ENCODE results near the gene LRRN2. TPM values are rescaled to one million over a fixed set of nuclear protein-coding genes. Genes with fewer than 3 reads are reported as not detected.
"Not testable (repeated sequence)": the region's sequence is repeated elsewhere in the genome, so short reads cannot be mapped to it uniquely, and the experiment has no call there.

Gene LRRN2
- 2.3 TPM for total RNA-seq
- long read RNA-seq, full-length matches to known transcripts, result 3 of 3 reads
- long read RNA-seq, partial matches to known transcripts, result 0 of 3 reads
- long read RNA-seq, other reads (novel, unspliced or antisense), result 0 of 3 reads

DNA sequence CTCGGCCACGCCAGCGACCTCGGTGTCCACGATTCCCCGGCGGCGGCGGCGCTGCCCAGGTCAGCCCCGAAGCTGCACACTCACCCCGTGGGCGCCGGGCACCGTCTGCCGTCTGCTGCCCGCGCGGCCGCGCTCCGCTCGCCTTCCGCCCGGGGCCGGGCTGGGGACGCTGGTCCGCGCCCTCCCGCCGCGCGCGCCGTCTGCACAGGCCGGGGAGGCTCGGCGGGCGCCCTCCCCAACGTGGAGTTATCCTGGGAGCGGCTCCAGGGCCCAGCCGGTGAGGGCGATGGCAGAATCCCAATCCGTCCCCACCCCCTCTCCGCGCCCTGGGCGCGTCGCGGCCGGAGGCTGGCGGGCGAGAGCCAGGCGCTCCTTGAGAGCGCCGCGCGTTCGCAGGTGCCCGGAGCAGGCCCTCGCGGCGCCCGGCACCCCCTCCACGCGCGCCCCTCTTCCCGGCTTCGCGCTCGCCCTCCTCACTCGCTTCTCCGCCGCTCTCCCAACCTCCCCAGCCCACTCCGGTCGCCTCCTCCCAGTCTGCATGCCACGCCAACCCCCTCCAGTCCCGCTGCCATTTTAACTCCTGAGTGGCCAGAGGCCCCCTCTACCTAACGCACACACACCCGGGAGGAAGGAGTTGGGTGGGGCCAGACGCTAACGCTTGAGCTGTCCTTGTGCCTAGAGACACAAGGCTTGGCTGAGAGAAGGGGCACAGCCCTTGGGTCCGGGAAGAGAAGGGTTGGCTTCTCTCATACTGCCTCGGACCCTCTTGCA lies at the start of gene LRRN2:
Gene LRRN2 (minus strand): TSS at position 503 of the 771 bp plus-strand sequence. CDS start 65,746 bp downstream, outside the sequence.
- intact Hi-C loops (cut with micrococcal nuclease), result no loop called here
- DNase-seq (peak; percentile 50), ATAC-seq (peak; percentile 71)

DNA sequence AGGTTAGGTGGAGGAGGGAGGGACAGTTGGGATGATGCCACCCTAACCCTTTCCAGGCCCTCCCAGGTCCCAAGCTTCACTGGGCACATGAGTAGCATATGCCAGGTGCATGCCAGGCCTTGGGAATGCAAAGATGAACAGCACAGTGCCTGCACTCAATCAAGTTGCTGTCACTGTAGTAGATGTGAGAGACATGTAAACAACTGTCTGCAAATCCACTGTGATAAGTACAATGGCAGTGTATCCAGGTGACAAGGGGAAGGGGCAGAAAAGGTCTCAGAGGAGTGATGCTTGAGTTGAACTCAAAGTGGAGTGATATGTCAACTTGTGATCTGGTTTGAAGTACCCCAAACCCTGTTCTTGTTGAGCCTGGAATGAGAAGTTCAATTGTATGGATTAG lies 49.5 kb upstream of the LRRN2 start:
- ATAC-seq (no peak), DNase-seq (no peak)
- intact Hi-C loops (cut with micrococcal nuclease), result no loop called here

DNA sequence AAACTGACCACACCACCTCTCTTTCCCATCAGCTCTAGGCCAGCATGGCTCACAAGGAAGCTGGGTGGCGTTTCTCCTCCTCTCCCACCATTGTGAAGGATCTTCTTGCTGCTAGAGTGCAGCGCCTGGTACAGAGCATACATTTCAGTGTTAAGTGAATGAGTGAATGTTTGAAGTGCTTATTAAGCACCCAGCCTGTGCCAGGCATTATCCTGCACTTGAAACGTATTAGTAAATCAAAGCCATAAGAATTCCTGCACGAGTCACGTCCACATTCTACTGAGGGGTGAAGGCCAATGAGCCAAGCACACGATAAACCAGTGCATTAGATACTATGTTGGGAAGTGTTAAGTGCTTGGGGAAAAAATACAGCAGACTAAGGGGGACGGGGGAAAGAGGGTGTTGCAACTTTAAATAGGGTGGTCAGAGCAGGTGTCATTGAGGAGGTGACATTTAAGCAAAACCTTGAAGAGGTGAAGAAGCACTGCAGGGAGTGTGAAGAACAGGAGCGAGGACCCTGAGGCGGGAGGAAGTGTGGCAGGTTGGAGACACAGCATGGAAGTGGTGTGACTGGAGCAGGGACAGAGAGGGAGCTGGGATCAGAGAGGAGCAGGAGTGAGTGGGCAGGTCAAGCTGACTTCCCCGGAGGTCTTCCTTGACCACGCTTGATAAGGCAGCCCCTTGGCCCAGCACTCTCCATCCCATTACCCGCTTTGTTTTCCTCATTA lies 48.5 kb upstream of the LRRN2 start:
- intact Hi-C loops (cut with micrococcal nuclease), result no loop called here
- DNase-seq (no peak), ATAC-seq (peak; percentile 76)

DNA sequence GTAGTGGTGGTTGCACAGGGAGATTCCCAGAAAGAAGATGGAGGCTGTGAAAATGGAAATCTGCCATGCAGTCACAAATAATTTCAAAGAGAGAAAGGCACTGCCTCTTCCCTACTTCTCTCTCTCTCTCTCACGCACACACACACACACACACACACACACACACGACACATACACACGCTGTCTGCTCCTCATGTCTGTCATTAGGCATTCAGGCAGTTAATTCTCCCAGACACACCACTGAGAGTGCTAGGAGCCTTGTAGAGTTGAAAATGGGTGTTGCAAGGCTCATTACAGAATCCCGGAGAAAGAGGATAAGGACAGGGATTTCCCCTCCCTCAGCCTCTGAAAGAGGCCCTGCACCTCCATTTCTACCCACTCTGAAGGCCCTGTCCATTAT lies 47.8 kb upstream of the LRRN2 start:
- DNase-seq, result no peak
- no peak for ATAC-seq
- intact Hi-C loops (cut with micrococcal nuclease), result no loop called here

DNA sequence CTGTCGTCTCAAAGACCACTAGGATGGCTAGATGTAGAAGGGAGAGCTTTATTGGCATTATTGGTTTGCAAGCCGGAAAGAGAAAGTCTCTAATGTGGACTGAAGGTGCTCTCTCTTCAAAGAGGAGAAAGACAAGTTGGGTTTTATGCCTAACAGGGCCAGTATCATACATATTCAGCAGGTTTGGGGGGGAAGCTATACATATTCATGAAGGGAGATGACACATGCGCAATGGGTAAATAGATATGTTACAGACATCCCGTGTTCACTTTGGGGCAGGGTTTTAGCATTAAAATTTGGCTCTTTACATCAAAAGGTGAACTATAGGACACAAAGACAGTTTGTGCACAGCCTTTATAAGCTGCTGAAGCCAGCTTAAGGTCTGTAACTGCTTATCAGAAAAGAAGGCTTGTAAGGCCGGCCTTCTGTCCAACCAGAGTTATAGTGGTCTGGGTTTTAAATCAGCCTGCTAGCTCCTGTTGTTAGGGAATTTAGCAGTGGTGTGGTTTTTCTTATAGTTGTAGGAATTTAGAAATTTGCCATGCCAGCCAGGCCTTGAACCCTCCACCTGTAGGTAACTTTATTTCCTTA lies 46.5 kb upstream of the LRRN2 start:
- DNase-seq (no peak), ATAC-seq (no peak)
- intact Hi-C loops (cut with micrococcal nuclease), result no loop called here

DNA sequence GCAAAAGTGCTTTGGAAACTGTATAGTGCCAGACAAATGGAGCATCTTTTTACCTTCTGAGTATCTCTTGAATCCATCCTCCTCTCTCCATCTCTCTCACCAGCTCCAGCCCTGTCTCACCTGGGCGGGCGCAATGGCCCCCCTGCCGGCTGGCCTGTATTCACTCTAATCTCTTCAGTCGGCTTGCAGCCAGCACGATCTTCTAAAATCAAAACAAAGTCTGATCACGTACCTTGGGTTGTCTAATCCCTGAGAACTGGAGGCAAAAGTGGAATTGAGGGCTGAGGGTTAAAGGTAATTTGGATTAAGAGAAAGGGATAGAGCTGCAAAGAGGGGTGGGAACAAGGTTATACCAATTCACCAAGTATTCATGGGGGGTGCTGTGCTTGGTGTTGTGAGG lies 46.0 kb upstream of the LRRN2 start:
- DNase-seq, result no peak
- intact Hi-C loops (cut with micrococcal nuclease), result no loop called here

DNA sequence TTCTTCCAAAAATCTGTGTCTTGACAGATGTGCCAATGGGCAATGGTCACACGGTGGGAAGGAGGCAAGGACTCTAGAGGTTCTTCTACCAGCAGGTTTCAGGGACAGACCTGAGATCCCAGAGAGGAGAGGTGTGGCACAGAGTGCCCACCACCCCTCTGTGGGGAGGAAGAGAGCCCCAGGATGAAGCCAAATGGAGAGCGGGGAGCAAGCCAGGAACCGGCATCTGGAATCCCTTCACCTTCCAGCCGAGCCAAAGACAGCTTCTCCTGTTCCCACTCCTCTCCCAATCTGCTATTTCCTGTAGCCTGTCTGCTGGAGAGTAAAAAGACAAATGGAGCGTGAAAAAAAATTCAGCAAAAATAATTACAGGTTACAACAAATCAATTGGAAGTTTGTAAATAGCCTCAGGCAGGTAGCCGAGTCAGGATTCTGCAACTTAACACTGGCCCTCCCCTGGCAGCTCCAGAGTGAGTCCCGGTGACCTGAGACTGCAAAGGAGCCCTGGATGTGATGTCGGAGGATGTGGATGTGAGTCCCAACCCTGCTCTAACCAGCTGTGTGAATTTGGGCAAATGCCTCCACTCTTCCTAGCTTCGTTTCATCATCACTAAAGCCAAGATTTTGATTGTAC lies 45.4 kb upstream of the LRRN2 start:
- intact Hi-C loops (cut with micrococcal nuclease), result no loop called here
- ATAC-seq, result no peak
- no peak for DNase-seq

More for the DNA sequence above, 46.0 kb upstream of the LRRN2 start:
- no peak for ATAC-seq

DNA sequence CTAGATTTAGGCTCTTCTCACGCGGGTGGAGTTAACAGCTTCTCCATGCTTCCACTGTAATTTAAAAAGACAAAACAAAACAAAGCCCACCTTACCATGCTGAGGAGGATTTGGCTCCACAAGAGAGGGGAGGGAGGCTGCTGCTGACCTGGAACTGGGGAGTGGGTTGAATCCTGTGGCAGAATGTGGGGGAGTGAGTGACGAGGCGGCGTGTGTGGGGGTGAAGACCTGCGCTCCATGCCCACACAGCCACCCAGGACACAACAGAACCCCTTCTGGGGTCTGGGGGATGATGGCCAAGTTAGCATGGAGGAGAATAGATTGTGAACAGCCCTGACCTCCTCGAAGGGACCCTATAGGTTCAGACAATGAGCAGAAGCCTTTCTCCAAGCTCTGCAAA lies 44.0 kb upstream of the LRRN2 start:
- ATAC-seq, result no peak
- DNase-seq, result no peak
- intact Hi-C loops (cut with micrococcal nuclease), result no loop called here

DNA sequence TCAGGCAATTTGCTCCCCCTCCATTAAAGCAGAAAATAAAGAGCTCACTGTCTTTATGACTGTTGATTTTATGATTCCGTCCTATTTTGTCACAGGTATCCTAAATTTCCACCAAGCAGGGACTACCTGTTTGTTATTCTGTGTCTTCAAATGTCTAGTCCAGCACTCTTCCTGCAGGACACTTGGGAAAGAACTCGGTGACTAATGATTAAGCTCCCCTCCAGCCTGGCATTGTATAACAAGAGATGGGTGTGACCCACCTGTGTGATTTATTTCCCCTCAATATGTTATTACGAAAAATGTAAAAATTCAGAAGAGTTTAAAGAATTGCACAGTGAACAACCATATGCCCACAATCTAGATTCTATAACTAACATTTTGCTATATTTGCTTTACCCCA lies 42.9 kb upstream of the LRRN2 start:
- DNase-seq (no peak), ATAC-seq (no peak)
- intact Hi-C loops (cut with micrococcal nuclease), result no loop called here

DNA sequence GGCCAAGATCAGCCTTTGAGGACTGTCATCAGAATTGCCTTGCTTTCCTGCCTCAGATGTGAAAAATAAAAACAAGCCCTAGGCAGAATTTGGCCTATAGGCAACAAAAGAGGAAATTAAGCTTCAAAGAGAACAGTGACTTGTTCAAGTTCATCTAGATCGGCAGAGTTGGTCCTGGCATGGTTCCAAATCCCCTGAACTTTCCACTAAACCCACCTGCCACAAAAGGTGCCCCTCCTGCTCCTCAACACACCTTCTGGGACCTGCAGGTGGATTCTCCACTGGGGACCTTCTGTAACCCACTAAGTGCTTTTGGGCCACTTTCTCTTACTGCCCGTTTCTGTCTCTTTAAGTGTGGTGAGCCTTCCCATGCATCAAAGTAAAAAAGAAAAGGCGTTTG lies 42.5 kb upstream of the LRRN2 start:
- ATAC-seq (no peak), DNase-seq (no peak)
- intact Hi-C loops (cut with micrococcal nuclease), result no loop called here

DNA sequence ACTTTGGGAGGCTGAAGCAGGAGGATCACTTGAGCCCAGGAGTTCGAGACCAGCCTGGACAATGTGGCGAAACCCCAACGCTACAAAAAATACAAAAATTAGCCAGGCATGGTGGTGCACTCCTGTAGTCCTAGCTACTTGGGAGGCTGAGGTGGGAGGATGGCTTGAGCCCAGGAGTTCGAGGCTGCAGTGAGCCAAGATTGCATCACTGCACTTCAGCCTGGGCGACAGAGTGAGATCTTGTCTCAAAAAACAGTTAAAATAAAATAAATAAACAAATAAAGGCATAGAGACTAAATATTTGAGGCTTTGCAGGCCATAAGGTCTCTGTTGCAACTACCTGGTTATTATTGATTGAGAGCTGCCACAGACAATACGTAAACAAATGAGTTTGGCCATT lies 41.9 kb upstream of the LRRN2 start:
- intact Hi-C loops (cut with micrococcal nuclease); ATAC-seq; DNase-seq: not testable (repeated sequence)

DNA sequence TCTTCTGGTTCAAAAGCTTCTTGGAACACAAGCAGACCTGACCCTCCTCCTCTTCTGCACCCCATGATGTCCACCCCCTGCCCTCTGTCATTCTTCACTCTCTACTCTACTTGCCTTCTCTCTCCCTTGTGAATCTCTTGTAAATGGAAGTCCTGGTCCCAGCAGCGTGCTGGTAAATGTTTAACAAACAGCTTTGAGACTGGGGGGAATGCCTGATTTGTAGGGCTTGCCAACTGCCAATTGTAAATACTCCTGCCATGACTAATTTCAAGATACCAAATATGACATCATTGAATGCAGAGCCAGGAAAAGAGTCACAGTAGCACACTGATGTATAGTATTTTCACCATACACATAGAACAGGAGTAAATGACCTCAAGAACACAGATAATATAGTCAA lies 40.9 kb upstream of the LRRN2 start:
- intact Hi-C loops (cut with micrococcal nuclease), result no loop called here
- DNase-seq (no peak), ATAC-seq (no peak)

DNA sequence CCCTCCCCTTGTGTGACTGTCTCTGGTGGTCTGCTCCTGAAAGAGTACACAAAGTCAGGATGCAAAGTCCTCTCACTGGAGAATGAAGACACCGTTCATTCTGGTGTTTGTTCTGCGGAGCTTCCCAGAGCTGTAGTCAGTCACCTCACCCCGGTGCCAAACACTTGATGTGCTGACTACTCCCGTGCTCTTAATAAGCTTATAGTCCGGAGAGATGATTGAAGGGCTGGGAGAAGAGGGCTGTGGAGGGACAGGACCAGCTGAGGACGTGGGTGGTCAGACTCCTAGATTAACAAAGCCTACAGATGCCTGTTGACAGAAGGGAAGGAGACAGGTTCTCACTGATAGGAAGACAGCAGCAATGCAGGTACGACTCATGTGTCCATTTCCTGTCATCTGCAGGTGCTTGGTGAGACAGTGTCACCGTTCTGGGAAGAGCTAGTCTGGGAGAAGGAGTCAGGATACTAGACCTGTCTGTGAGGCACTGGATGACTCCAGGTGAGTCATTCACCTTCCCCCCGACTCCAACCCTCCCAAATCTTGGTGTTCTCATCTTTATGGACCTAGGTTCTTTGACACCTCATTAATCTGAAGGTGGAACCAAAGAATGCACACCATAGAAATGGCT lies 40.4 kb upstream of the LRRN2 start:
- ATAC-seq (no peak), DNase-seq (no peak)
- intact Hi-C loops (cut with micrococcal nuclease), result no loop called here

DNA sequence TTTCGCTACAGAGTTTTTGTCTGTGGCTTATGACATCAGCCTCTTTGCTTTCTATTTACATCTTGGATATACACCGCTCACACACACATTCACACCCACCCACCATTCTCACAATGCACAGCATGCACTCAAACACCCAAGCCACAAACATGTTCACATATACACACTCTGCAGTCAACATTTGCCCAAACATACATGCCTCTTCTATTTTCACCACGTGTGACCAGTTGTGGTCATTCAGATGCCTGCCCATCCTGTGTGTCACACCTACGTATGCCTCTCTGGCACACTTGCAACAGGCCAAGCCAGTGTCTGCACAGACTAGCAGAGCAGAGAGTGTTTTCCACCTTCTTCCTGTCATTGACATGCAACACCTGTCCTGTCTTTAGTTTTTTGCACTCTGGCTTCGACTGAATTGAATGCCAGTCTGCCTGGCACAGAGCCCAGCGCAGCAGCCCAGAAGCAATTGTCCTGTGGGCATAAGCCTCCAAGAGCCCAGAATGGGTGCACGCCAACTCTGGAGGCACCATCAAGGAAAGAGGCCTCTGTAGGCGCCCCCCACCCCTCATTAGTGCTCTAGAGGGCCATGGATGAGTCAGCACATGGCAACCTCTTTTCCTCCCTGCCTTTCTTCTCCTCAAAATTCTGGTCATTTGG lies 37.7 kb upstream of the LRRN2 start:
- intact Hi-C loops (cut with micrococcal nuclease), result no loop called here
- ATAC-seq (no peak), DNase-seq (peak; percentile 44)

DNA sequence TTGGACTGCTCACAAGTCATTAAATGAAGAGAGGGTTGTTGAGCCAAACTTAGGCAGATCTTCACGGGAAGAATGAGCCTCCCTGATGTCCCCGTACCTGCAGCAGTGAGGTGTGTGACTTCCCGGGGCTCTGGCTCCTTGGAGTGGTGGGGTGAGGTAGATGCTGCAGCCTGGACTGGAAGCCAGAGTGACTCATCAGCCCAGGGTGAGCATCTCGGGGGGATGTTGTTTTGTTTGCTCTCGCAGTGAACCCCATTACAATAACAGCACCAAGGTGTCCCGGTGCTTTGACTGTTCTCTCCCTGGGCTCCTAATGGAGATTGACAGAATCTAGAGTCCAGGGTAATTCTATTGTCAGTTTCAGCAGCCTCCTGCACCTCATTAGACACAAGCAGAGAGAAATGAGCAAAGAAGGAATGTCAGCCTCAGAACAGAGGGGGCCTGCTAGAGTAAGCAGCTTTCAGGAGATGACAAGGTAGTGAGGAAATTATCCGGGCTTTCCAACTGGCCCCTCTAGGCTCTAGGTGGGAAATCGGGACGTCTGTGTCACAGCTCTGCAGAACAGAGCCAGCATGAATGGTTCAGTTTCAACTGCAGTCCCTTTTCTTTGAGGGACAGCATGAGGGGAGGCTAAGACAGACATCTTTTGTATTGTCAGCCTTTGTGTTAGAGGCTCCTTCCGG lies 36.0 kb upstream of the LRRN2 start:
- ATAC-seq (no peak), DNase-seq (no peak)
- intact Hi-C loops (cut with micrococcal nuclease), result no loop called here

DNA sequence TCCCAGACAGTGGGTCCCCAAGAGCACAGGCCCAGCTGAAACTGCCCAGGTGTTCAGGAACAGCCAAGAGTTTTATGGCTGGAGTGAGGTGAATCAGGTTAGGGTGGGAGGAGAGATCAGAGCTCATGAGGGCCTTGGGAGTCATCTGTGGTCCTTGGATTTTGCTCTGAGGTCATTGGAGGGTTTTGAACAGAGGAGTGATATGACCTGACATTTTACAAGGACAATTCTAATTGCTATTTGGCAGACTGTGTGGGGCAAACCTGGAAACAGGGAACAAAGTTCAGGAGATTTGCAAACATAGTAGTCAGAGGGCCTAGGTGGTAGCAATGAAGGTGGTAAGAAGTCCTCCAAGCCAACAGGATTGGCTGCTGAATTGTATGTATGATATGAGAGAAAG lies 31.1 kb upstream of the LRRN2 start:
- no peak for ATAC-seq
- intact Hi-C loops (cut with micrococcal nuclease), result no loop called here
- no peak for DNase-seq

DNA sequence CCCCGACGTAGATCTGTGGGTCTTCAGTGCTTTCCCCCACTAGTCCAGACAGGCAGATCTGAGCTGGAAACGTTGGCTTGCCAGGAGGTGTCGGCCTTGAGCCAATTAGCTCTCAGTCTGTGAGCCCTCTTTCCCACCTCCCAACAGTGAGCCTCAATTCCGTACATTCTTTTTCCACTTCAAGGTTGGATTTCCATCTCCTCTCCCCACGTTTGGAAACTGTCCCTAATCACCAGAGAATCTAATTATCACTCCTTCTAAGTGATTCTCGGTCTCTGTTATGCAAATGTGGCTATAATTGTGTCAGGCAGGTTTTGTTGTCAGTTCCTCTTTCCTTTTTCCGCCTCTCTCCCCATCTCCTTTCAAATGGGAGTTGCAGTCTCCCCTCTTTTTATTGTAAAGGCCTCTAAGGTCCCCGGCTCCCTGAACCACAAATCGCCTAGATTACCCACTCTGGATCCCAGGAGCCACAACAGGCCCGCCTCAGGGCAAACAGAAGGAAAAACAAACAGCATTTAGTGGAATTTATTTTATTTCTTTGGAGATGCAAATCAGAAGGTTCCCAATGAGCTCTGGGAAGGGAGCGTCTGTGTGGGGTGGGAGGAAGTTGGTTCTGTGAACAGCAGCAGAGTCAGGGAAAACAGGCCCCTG lies 29.4 kb upstream of the LRRN2 start:
- DNase-seq, result no peak
- intact Hi-C loops (cut with micrococcal nuclease), result no loop called here
- ATAC-seq, result no peak

Measured in left ventricle myocardium superior (tissue), 1 donor.